RWPE1 (cell line): ENCODE results near the gene PRKCQ.

Source experiments
- CTCF ChIA-PET: fragments of 350-600 bp; sonication (Branson Sonifier 250); formaldehyde crosslinking; extraction: SDS; loops from one replicate; lab custom pipeline; 2021; lab: Yijun Ruan, JAX
- POLR2A ChIA-PET: fragments of 400-600 bp; formaldehyde crosslinking; extraction: SDS; loops from one replicate; lab custom pipeline; 2020; ENCODE audit warnings: antibody characterized with exemption; ENCODE audit not compliant: low non-redundant PET; lab: Yijun Ruan, JAX
- DNase-seq: peaks from one replicate; pipeline ENCODE4 v3.0.0; 2012; ENCODE audit warnings: low spot score
- H3K27ac ChIP-seq: fragments of 450-650 bp; 2 replicates; pipeline ENCODE4 v1.5.1; 2017
- TF ChIP-seq, protein P1 (sequence below): fragments of 450-650 bp; conservative IDR thresholded peaks from 2 replicates; pipeline ENCODE4 v1.5.1; 2017; ENCODE audit warnings: low read depth, mild to moderate bottlenecking

Gene PRKCQ

DNA sequence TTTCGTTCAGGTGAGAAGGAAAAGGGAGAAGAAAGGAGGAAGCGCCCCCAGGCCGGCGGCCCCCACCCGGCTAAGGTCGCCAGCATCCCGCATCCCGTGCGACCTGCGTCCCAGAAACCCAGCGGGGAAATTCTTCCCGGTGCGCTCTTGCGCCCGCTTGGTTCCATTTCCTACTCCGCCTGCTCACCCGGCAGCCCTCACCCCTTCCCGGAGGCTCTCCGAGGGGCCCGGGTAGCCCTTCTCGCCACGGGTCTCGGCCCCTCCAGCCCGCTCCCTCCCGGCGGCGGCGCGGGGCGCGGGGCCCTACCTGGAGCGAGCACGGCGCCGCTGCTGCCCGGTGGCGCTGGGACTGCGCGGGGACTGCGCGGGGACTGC is at the start of gene PRKCQ:
Gene PRKCQ (minus strand): TSS at position 373 of the 375 bp plus-strand sequence. CDS start 65,141 bp downstream, outside the sequence.
- peak within 1 kb of the TSS; percentile 63 for H3K27ac ChIP-seq
- DNase-seq, result peak; percentile 22
- ChIA-PET CTCF (interaction anchor here (1.0 to 1.4 kb wide), 2 partner anchors 28 to 64 kb away, joined by 6 to 8 read pairs; no protein-coding TSS in a partner anchor), POLR2A (no interaction called here)
- TF ChIP-seq, protein P1, sequence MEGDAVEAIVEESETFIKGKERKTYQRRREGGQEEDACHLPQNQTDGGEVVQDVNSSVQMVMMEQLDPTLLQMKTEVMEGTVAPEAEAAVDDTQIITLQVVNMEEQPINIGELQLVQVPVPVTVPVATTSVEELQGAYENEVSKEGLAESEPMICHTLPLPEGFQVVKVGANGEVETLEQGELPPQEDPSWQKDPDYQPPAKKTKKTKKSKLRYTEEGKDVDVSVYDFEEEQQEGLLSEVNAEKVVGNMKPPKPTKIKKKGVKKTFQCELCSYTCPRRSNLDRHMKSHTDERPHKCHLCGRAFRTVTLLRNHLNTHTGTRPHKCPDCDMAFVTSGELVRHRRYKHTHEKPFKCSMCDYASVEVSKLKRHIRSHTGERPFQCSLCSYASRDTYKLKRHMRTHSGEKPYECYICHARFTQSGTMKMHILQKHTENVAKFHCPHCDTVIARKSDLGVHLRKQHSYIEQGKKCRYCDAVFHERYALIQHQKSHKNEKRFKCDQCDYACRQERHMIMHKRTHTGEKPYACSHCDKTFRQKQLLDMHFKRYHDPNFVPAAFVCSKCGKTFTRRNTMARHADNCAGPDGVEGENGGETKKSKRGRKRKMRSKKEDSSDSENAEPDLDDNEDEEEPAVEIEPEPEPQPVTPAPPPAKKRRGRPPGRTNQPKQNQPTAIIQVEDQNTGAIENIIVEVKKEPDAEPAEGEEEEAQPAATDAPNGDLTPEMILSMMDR, result no peak

- ChIA-PET POLR2A (no interaction called here), CTCF (no interaction called here)
- no peak for DNase-seq
- TF ChIP-seq, protein P1, result no peak
- no peak overlapping the region for H3K27ac ChIP-seq
These were observed 45.4 kb upstream of the PRKCQ start for GRCh38 chr10:6625428-6625827.

GRCh38 chr10:6624392-6624791 is 44.3 kb upstream of the PRKCQ start:
- CTCF ChIA-PET, result interaction anchor here (0.7 kb wide), 1 partner anchor 86 kb away, joined by 3 read pairs; no protein-coding TSS in a partner anchor
- H3K27ac ChIP-seq, result no peak overlapping the region
- TF ChIP-seq, protein P1, result no peak
- DNase-seq, result no peak
- POLR2A ChIA-PET, result no interaction called here

DNA sequence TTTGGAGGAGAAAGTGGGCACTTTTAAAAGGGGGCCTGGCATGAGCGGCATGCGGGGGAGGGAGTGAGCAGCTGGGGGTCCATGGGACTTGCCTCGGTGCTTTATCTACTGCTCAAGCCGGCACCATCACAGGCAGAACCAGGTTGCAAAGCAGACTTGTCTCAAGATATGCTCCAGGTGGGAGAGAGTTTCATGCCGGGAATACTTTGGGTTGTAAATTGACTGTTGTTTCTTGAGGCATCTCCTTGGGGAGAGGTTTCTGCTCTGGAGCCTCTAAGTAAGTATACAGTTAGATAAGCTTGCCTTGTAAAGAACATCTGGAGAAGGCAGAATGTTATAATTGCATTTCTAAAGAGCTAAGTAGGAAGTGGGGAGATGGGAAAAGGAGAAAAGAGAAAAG is 42.8 kb upstream of the PRKCQ start:
- ChIA-PET CTCF (no interaction called here), POLR2A (no interaction called here)
- H3K27ac ChIP-seq, result no peak overlapping the region
- DNase-seq, result no peak
- TF ChIP-seq, protein P1, result no peak

DNA sequence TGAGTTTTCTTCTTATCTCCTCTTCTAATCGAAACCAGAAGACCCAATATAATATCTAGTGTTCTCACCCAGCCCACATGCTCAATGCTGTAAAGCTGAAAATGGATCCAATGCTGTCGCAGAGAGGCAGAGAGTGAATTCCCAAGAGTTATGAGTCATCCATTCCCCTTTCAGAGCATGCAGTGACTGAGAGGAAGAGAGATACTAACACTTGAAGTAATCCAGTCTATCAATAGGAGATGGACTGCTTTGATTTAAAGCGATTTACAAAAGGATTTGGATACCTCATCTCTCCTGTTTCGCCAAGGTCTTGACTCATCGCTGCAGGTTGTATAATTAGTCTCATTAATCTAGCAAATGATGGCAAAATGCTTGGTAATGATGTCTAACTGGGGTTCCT is 41.5 kb upstream of the PRKCQ start:
- DNase-seq, result peak; percentile 12
- POLR2A ChIA-PET, result no interaction called here
- no peak overlapping the region for H3K27ac ChIP-seq
- CTCF ChIA-PET, result interaction anchor here (0.7 kb wide), 1 partner anchor 14 kb away, joined by 3 read pairs; no protein-coding TSS in a partner anchor
- TF ChIP-seq, protein P1, result no peak

GRCh38 chr10:6619660-6620059 is 39.6 kb upstream of the PRKCQ start:
- POLR2A ChIA-PET, result no interaction called here
- TF ChIP-seq, protein P1, result no peak
- CTCF ChIA-PET, result no interaction called here
- DNase-seq, result no peak
- no peak overlapping the region for H3K27ac ChIP-seq
